Measurements from ENCODE around the gene ANKS1A. TPM values are rescaled to one million over a fixed set of nuclear protein-coding genes. Genes with fewer than 3 reads are reported as not detected.

Gene ANKS1A
- total RNA-seq, 2 donors from 2014 or later = 26.7 to 30.9 TPM

- no peak for TF ChIP-seq CTCF (IDR thresholded peaks at IDR 0.05)
- no peaks in the 10 kb centered on the region for H3K9me3 ChIP-seq
- peaks cover 0 to 26% of the 10 kb centered on the region in 2 donors for H3K4me1 ChIP-seq
- DNase-seq (ENCODE audit: low spot score) = no peak
- H3K27ac ChIP-seq = no peak overlapping the region
- H3K27me3 ChIP-seq = no peaks in the 10 kb centered on the region
- peaks cover 64% of the 10 kb centered on the region for H3K36me3 ChIP-seq
- H3K4me3 ChIP-seq = no peak overlapping the region
Observed at GRCh38 chr6:35077713-35078105, 188.7 kb downstream of the ANKS1A start.

GRCh38 chr6:35078226-35078850 lies 189.3 kb downstream of the ANKS1A start:
- Histone ChIP-seq H3K9me3 (no peaks in the 10 kb centered on the region), H3K4me3 (no peak overlapping the region), H3K27ac (no peak overlapping the region), H3K4me1 (peaks cover 0 to 20% of the 10 kb centered on the region in 2 donors), H3K27me3 (no peaks in the 10 kb centered on the region), H3K36me3 (peaks cover 67% of the 10 kb centered on the region)
- TF ChIP-seq CTCF (IDR thresholded peaks at IDR 0.05) = no peak
- DNase-seq (ENCODE audit: low spot score) = no peak

GRCh38 chr6:35078896-35079295 lies 189.8 kb downstream of the ANKS1A start:
- Histone ChIP-seq H3K36me3 (peaks cover 72% of the 10 kb centered on the region), H3K27ac (no peak overlapping the region), H3K27me3 (no peaks in the 10 kb centered on the region), H3K9me3 (no peaks in the 10 kb centered on the region), H3K4me1 (peaks cover 0 to 15% of the 10 kb centered on the region in 2 donors), H3K4me3 (no peak overlapping the region)
- DNase-seq (ENCODE audit: low spot score) = no peak
- no peak for TF ChIP-seq CTCF (IDR thresholded peaks at IDR 0.05)

GRCh38 chr6:35079311-35080000 lies 190.4 kb downstream of the ANKS1A start:
- no peak overlapping the region for H3K27ac ChIP-seq
- no peak overlapping the region for H3K4me3 ChIP-seq
- no peak for DNase-seq (ENCODE audit: low spot score)
- H3K9me3 ChIP-seq = no peaks in the 10 kb centered on the region
- no peaks in the 10 kb centered on the region for H3K27me3 ChIP-seq
- TF ChIP-seq CTCF (IDR thresholded peaks at IDR 0.05) = no peak
- peaks cover 0 to 13% of the 10 kb centered on the region in 2 donors for H3K4me1 ChIP-seq
- peaks cover 78% of the 10 kb centered on the region for H3K36me3 ChIP-seq

- peaks cover 85% of the 10 kb centered on the region for H3K36me3 ChIP-seq
- TF ChIP-seq CTCF (IDR thresholded peaks at IDR 0.05) = no peak
- no peak overlapping the region for H3K4me3 ChIP-seq
- no peak for DNase-seq (ENCODE audit: low spot score)
- H3K9me3 ChIP-seq = no peaks in the 10 kb centered on the region
- H3K4me1 ChIP-seq = peaks cover 0 to 13% of the 10 kb centered on the region in 2 donors
- no peaks in the 10 kb centered on the region for H3K27me3 ChIP-seq
- H3K27ac ChIP-seq = no peak overlapping the region
Observed at GRCh38 chr6:35080016-35080680, 191.1 kb downstream of the ANKS1A start.
